GM12875 (cell line): ENCODE data around the gene IFIT3.

ENCODE experiments used
- H3K4me3 ChIP-seq: one replicate; pipeline ENCODE4 v1.5.1; 2011; ENCODE audit warnings: low read depth, low read length, control low read depth
- CTCF ChIP-seq: IDR thresholded peaks from 2 replicates; pipeline ENCODE4 v1.5.1; 2011; ENCODE audit warnings: low read depth, mild to moderate bottlenecking, control low read depth, inconsistent platforms, low read length, moderate library complexity, borderline replicate concordance; ENCODE audit not compliant: insufficient read depth

The IFIT3 gene

GRCh38 chr10:89297791-89298190 lies 30.0 kb upstream of the IFIT3 start:
- no peak overlapping the region for H3K4me3 ChIP-seq
- TF ChIP-seq CTCF = no peak

DNA sequence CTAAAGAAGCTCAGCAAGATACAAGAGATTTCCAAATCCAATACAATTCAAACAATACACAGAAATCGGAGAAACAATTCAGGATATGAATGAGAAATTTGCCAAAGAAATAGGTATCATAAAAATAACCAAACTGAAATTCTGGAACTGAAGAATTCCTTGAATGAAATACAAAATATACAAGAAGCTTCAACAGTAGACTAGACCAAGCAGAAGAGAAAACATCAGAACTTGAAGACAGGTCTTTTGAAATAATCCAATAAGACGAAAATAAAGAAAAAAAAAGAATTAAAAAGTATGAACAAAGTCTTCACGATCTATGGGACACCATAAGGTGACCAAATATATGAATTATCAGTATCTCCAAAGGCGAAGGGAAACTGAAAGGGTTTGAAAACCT lies 28.8 kb upstream of the IFIT3 start:
- TF ChIP-seq CTCF = no peak
- H3K4me3 ChIP-seq = no peak overlapping the region

GRCh38 chr10:89301232-89301631 lies 26.6 kb upstream of the IFIT3 start:
- no peak for TF ChIP-seq CTCF
- H3K4me3 ChIP-seq = peak overlapping the region; percentile 48

DNA sequence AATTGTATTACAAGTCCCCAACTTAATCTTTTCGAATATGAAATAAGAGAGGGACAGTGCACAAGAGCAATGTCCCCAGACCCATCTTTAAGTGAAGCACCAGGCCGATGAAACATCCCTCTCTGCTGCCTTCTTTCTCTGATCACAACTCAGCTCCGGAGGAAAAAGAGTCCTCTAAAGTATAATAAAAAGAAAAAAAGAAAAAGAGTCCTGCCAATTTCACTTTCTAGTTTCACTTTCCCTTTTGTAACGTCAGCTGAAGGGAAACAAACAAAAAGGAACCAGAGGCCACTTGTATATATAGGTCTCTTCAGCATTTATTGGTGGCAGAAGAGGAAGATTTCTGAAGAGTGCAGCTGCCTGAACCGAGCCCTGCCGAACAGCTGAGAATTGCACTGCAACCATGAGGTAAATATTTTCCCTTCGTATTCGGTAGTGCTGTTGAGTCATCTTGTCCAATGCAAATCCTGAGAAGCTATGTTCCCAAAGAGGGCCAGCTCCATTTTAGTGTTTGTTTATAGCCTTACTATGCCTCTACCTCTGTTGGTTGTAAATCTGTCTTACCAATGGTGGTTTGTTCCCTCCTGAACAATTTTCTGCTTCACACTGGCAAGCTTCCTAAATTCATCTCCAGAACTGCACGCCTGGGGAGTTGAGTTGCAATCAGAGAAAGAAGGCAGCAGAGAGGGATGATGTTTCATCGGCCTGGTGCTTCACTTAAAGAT lies 25.9 kb upstream of the IFIT3 start, which contains the start of gene IFIT2:
Gene IFIT2 (plus strand): TSS at position 326 of the 725 bp plus-strand sequence. CDS start 78 bp downstream, at position 404.
- no peak for TF ChIP-seq CTCF
- peak within 1 kb of the TSS; percentile 48 for H3K4me3 ChIP-seq

GRCh38 chr10:89302625-89303024 lies 25.2 kb upstream of the IFIT3 start:
- TF ChIP-seq CTCF = no peak

GRCh38 chr10:89303161-89303560 lies 24.6 kb upstream of the IFIT3 start:
- H3K4me3 ChIP-seq = peak overlapping the region; percentile 32
- no peak for TF ChIP-seq CTCF

More at GRCh38 chr10:89302625-89303024, 25.2 kb upstream of the IFIT3 start:
- peak overlapping the region; percentile 45 for H3K4me3 ChIP-seq

DNA sequence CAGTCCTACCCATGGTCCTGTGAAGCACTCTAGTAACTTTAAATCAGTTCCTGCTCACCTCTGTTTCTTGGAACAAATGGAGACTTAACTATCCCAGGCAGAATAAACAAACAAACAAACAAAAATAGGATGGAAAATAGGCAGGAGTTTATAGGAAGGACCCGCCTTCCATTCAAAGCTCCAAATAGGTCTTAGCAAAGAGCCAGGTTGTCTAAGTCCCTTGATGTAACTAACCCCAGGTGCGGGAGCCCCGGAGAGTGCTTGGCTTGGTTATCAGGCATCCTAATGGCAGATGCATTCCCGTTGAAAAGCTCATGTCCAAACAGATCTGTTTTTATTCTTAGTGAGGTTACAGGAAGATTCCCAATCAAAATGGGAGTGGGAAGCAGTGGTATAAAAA lies 23.8 kb upstream of the IFIT3 start:
- no peak overlapping the region for H3K4me3 ChIP-seq
- TF ChIP-seq CTCF = no peak
